Transverse colon (tissue), 4 donors: Measurements from ENCODE around the gene SLC6A7. TPM values are rescaled to one million over a fixed set of nuclear protein-coding genes. Genes with fewer than 3 reads are reported as not detected.
A peak's percentile ranks its signal among the peaks of the same experiment; 100 is the strongest.

ENCODE experiments used
- DNase-seq: peaks from one replicate; pipeline ENCODE4 v3.0.0-alpha.2; 2019
- H3K27ac ChIP-seq, 4 donors: fragments of 200-600 bp; sonication (generic); 2 replicates each; pipeline ENCODE4 v1.5.1; 2016 to 2018; ENCODE audit warnings: inconsistent platforms in 4 of 4
- H3K27me3 ChIP-seq: fragments of 200-600 bp; sonication (generic); 2 replicates; pipeline ENCODE4 v1.5.1; 2017; ENCODE audit warnings: inconsistent platforms
- H3K36me3 ChIP-seq, 4 donors: fragments of 200-600 bp; sonication (generic); 2 replicates each; pipeline ENCODE4 v1.5.1; 2017 to 2019; ENCODE audit warnings: inconsistent platforms in 4 of 4
- H3K4me1 ChIP-seq, 4 donors: fragments of 200-600 bp; sonication (generic); 2 replicates each; pipeline ENCODE4 v1.5.1; 2017 to 2020; ENCODE audit warnings: inconsistent platforms in 4 of 4
- H3K4me3 ChIP-seq, 4 donors: fragments of 200-600 bp; sonication (generic); 1 replicate in 1 of 4; 2 replicates in 3 of 4; pipeline versions ENCODE4 v1.5.1 to v1.6.1; 2017 to 2019; ENCODE audit warnings: inconsistent platforms in 4 of 4
- H3K9me3 ChIP-seq, 2 donors: fragments of 200-600 bp; sonication (generic); 2 replicates each; pipeline ENCODE4 v1.5.1; 2017 to 2019; ENCODE audit warnings: inconsistent platforms in 2 of 2
- EP300 ChIP-seq: sonication (generic); formaldehyde crosslinking; IDR thresholded peaks from one replicate; pipeline ENCODE4 v1.6.1; 2017; ENCODE audit warnings: antibody characterized with exemption, low read depth
- POLR2A ChIP-seq: fragments of 450-650 bp; IDR thresholded peaks from one replicate; pipeline ENCODE4 v1.6.1; 2016; ENCODE audit warnings: antibody characterized with exemption, mild to moderate bottlenecking, moderate library complexity
- POLR2AphosphoS5 ChIP-seq, 3 donors: sonication (generic); formaldehyde crosslinking; IDR thresholded peaks; one replicate each; pipeline ENCODE4 v1.6.1; 2016; ENCODE audit warnings: antibody characterized with exemption in 3 of 3
- WGBS, 2 donors: methylation state at CpG; one replicate each; pipeline ENCODE4 v1.1.5; 2018; ENCODE audit warnings: low coverage in 1 of 2; 5-methylcytosine and 5-hydroxymethylcytosine counted together
- in situ Hi-C, 4 donors: fragments of 200-750 bp; cut with MboI; loops; one replicate each; pipeline versions ENCODE4 v1.15.0 to v1.15.1; 2017; ENCODE audit warnings: low sequenced_read_pairs in 3 of 4, low pct_ligation_motif_present in 1 of 4, low pct_unique_long_range_greater_than_20kb in 1 of 4
- intact Hi-C: fragments of 100-400 bp; cut with DNase I; formaldehyde crosslinking; loops from one replicate; pipeline ENCODE4 v1.15.1; 2023; ENCODE audit warnings: low total_unique reads
- total RNA-seq, 4 donors: library from RNA; depleted of rRNA; stranded (reverse); fragments of >200 nt; gene quantifications; one replicate each; pipeline ENCODE4 v1.1.0, GENCODE V29; 2016
- TF ChIP-seq, protein P1 (sequence below), 5 experiments: fragments of 200-600 bp in 3 of 5; fragments of 450-650 bp in 2 of 5; sonication (generic) in 3 of 5; IDR thresholded peaks; 1 replicate in 2 of 5; 2 replicates in 3 of 5; pipeline ENCODE4 v1.5.1; 2016 to 2017; ENCODE audit warnings: antibody characterized with exemption in 5 of 5, inconsistent platforms in 3 of 5, mild to moderate bottlenecking in 2 of 5, moderate library complexity in 1 of 5

Gene SLC6A7
- total RNA-seq, 4 donors from 2014 or later = 19.5 to 67.7 (median 21.3) TPM

DNA sequence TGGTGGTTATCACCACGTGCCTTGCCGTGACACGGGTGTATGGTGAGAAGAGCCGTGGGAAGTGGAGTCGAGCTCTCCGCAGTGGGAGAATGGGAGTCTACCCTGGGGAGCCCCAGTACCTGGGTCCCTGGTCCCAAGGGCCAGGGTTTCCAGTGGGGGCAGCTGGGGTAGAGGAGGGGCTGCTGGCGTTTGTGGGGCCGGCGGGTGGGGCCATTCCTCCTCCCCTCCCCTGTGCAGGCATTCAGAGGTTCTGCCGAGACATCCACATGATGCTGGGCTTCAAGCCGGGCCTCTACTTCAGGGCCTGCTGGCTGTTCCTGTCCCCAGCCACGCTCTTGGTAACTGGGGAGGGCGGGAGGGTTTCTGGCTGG lies 14.7 kb downstream of the SLC6A7 start:
- H3K4me3 ChIP-seq = no peak overlapping the region
- in situ Hi-C loops (loop anchor here in 1 of 4 donors (25.0 kb wide), 1 partner anchor 367 kb away; no protein-coding TSS in a partner anchor), intact Hi-C loops (no loop called here)
- no peaks in the 10 kb centered on the region for H3K9me3 ChIP-seq
- H3K27ac ChIP-seq = no peak overlapping the region
- WGBS, 2 donors = 89% methylated on average over 13 of the region's 13 CpGs; no CpG with 5 or more reads in 1 of the 2 donors
- no peak for DNase-seq
- H3K4me1 ChIP-seq = peaks cover 10 to 15% (median 13%) of the 10 kb centered on the region in 4 donors
- H3K27me3 ChIP-seq = no peaks in the 10 kb centered on the region
- H3K36me3 ChIP-seq = no peaks in the 10 kb centered on the region
- no peak for TF ChIP-seq EP300
- no peak for TF ChIP-seq POLR2A
- TF ChIP-seq POLR2AphosphoS5 (IDR thresholded peaks at IDR 0.05) = no peak
- TF ChIP-seq, protein P1, sequence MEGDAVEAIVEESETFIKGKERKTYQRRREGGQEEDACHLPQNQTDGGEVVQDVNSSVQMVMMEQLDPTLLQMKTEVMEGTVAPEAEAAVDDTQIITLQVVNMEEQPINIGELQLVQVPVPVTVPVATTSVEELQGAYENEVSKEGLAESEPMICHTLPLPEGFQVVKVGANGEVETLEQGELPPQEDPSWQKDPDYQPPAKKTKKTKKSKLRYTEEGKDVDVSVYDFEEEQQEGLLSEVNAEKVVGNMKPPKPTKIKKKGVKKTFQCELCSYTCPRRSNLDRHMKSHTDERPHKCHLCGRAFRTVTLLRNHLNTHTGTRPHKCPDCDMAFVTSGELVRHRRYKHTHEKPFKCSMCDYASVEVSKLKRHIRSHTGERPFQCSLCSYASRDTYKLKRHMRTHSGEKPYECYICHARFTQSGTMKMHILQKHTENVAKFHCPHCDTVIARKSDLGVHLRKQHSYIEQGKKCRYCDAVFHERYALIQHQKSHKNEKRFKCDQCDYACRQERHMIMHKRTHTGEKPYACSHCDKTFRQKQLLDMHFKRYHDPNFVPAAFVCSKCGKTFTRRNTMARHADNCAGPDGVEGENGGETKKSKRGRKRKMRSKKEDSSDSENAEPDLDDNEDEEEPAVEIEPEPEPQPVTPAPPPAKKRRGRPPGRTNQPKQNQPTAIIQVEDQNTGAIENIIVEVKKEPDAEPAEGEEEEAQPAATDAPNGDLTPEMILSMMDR (IDR thresholded peaks at IDR 0.05) = no peak

DNA sequence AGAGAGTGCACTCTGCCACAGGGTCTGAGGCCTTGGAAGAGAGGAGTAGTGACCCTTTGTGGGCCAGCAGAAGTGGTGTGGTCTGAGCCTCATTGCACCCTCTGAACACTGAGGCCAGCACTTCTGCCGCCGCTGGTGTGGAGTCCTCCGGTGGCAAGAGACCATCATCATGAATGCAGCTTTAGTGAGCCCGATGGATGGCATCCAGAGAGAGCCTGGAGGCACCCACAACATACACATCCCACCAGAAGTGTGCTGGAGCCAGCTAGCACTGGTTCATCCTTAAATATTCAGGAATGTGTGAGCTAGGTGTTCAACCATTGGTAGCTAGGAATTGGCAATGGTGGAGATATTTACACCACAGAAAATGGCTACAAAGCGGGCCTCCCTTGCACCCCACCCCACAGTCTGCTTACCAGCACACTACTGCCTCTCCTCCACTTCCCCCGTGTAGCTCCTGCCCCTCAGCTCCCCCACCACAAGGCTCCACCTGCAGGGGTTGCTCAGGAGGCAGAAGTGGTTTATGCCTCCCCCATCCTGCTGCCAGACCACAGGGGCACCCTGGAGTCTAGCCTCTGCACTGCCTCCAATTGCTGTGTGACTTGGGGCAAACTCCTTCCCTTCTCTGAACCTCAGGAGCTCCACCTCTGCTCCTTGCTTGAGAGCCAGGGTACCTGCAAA lies 16.4 kb downstream of the SLC6A7 start:
- no peaks in the 10 kb centered on the region for H3K9me3 ChIP-seq
- H3K36me3 ChIP-seq = no peaks in the 10 kb centered on the region
- WGBS, 2 donors = 85% methylated on average over 6 of the region's 6 CpGs; no CpG with 5 or more reads in 1 of the 2 donors
- no peak overlapping the region for H3K4me3 ChIP-seq
- H3K27ac ChIP-seq = no peak overlapping the region
- in situ Hi-C loops = loop anchor here in 1 of 4 donors (25.0 kb wide), 1 partner anchor 369 kb away; no protein-coding TSS in a partner anchor
- TF ChIP-seq, protein P1 (IDR thresholded peaks at IDR 0.05) = no peak
- TF ChIP-seq EP300 (no peak), POLR2AphosphoS5 (IDR thresholded peaks at IDR 0.05) (no peak), POLR2A (no peak)
- no peak for DNase-seq
- H3K4me1 ChIP-seq = peaks cover 10 to 32% (median 26%) of the 10 kb centered on the region in 4 donors
- H3K27me3 ChIP-seq = no peaks in the 10 kb centered on the region
- intact Hi-C loops = no loop called here

DNA sequence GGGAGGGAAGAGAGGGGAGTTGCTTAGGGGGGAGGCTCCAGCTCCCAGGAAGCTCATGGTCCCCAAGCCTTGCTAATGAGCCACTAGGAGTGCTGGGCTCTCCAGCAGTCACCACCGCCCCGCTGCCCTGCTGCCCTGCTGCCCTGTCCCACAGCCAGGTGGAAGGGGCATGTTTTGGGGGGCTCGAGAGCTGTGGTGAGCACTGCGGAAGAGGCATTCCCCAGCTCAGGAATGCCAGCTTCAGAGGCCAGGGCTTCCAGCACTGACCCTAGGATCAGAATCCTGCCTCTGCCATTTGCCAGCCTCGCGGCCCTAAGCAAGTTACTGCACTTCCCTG lies 16.9 kb downstream of the SLC6A7 start:
- in situ Hi-C loops (loop anchor here in 1 of 4 donors (25.0 kb wide), 1 partner anchor 369 kb away; no protein-coding TSS in a partner anchor), intact Hi-C loops (no loop called here)
- Histone ChIP-seq H3K4me1 (peaks cover 10 to 37% (median 31%) of the 10 kb centered on the region in 4 donors), H3K36me3 (no peaks in the 10 kb centered on the region), H3K27ac (no peak overlapping the region), H3K27me3 (no peaks in the 10 kb centered on the region), H3K4me3 (no peak overlapping the region), H3K9me3 (no peaks in the 10 kb centered on the region)
- TF ChIP-seq POLR2A (no peak), POLR2AphosphoS5 (IDR thresholded peaks at IDR 0.05) (no peak), EP300 (no peak)
- TF ChIP-seq, protein P1 (IDR thresholded peaks at IDR 0.05) = no peak
- 89% methylated on average over 6 of the region's 6 CpGs; no CpG with 5 or more reads in 1 of the 2 donors for WGBS, 2 donors
- no peak for DNase-seq

DNA sequence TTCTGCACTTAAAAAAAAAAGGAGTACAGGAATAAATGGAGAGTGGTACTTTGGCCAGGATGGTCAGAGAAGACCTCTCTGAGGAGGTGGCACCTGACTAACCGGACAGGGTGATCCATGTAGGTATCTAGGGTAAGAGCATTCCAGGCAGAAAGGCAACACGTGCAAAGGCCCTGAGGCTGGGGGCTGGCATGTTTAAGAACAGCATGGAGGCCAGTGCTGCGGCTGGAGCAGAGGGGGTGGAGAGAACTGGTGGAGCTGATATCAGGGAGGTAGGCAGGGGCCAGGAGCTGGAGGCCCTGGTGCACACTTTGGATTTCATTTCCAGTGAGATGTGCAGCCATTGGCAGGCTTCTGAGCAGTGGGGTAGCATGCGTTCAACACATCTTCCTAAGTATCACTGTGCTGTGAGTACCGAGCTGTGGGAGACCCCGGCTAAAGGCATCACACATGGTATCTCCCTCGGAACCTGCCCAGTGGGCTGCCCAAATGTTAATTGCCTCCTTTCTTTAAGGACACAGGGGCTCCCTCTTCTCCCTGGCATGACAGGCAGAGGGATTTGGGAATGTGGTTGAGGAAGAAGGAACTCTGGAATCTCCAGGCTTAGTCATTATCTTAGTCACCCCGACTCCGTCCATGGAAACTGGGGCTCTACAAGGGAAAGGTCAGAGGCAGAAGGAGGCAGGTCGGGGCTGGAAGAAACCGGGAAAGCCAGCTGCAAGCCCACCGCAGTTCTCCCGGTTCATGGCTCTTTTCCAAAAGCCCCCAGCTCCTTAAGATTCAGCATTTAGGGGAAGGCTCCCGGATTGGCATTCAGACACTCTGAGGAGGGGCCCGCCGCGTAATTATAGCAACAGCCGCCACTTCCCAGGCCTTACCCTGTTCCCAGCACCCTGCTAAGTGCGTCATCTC lies 18.6 kb downstream of the SLC6A7 start:
- no peak for DNase-seq
- H3K27ac ChIP-seq = peak overlapping the region; percentile 49 to 79 (median 68)
- no peak overlapping the region for H3K4me3 ChIP-seq
- peaks cover 10 to 38% (median 34%) of the 10 kb centered on the region in 4 donors for H3K4me1 ChIP-seq
- intact Hi-C loops = no loop called here
- TF ChIP-seq EP300 (no peak), POLR2AphosphoS5 (IDR thresholded peaks at IDR 0.05) (no peak), POLR2A (no peak)
- TF ChIP-seq, protein P1 (IDR thresholded peaks at IDR 0.05) = no peak
- 46 to 56% methylated on average over 8 to 19 of the region's 19 CpGs for WGBS, 2 donors
- H3K27me3 ChIP-seq = no peaks in the 10 kb centered on the region
- no peaks in the 10 kb centered on the region for H3K9me3 ChIP-seq
- in situ Hi-C loops = loop anchor here in 1 of 4 donors (25.0 kb wide), 1 partner anchor 371 kb away; no protein-coding TSS in a partner anchor
- no peaks in the 10 kb centered on the region for H3K36me3 ChIP-seq
